ENCODE results near the gene P2RX7. TPM values are rescaled to one million over a fixed set of nuclear protein-coding genes. Genes with fewer than 3 reads are reported as not detected.
"Not testable (repeated sequence)": the region's sequence is repeated elsewhere in the genome, so short reads cannot be mapped to it uniquely, and the experiment has no call there.

Gene P2RX7
- total RNA-seq, 1 experiment from 2014 or later = 0.23 TPM

GRCh38 chr12:121205491-121205890 lies 72.8 kb downstream of the P2RX7 start:
- no TSS peak for BruUV-seq (replicated peaks)
- no peak for TF ChIP-seq SIN3A (IDR thresholded peaks at IDR 0.05; ENCODE audit: borderline replicate concordance, insufficient read depth, low read depth, low read length)
- TF ChIP-seq TCF7L2 (IDR thresholded peaks at IDR 0.05; ENCODE audit: low read depth, low read length) = no peak
- no peak for TF ChIP-seq CTCF (IDR thresholded peaks at IDR 0.05)
- no peak for TF ChIP-seq REST (IDR thresholded peaks at IDR 0.05; ENCODE audit: insufficient read depth in 1 of 2, low read depth in 2 of 2, low read length in 1 of 2)
- no peak for TF ChIP-seq POLR2AphosphoS5 (IDR thresholded peaks at IDR 0.05; ENCODE audit: low read depth, low read length)
- POLR2A ChIA-PET = interaction anchor here (0.7 kb wide), 1 partner anchor 11 kb away, joined by 3 read pairs; no protein-coding TSS in a partner anchor

GRCh38 chr12:121208571-121208970 lies 75.9 kb downstream of the P2RX7 start:
- CTCF ChIA-PET; H3K27me3 ChIP-seq (ENCODE audit: control insufficient read depth, insufficient read depth, low read length); BruUV-seq (replicated peaks); intact Hi-C loops (cut with micrococcal nuclease; ENCODE audit: unreplicated experiment); H3K4me3 ChIP-seq (ENCODE audit: low read depth in 2 of 2, low read length in 2 of 2); H3K27ac ChIP-seq (ENCODE audit: low read length); H3K9me3 ChIP-seq (ENCODE audit: control insufficient read depth, insufficient read depth, low read depth, low read length); H3K36me3 ChIP-seq (ENCODE audit: control insufficient read depth, insufficient read depth, low read length); in situ Hi-C loops (cut with HindIII; ENCODE audit: low pct_unique_long_range_greater_than_20kb, low sequenced_read_pairs); ATAC-seq; DNase-seq (ENCODE audit: low read depth, low spot score); POLR2A ChIA-PET; H3K4me1 ChIP-seq (ENCODE audit: control insufficient read depth, insufficient read depth, low read length): not testable (repeated sequence)

More at GRCh38 chr12:121205491-121205890, 72.8 kb downstream of the P2RX7 start:
- CTCF ChIA-PET = no interaction called here
- in situ Hi-C loops (cut with HindIII; ENCODE audit: low pct_unique_long_range_greater_than_20kb, low sequenced_read_pairs) = no loop called here
- H3K36me3 ChIP-seq (ENCODE audit: control insufficient read depth, insufficient read depth, low read length) = no peaks in the 10 kb centered on the region
- intact Hi-C loops (cut with micrococcal nuclease; ENCODE audit: unreplicated experiment) = no loop called here
- no peaks in the 10 kb centered on the region for H3K9me3 ChIP-seq (ENCODE audit: control insufficient read depth, insufficient read depth, low read depth, low read length)
- ATAC-seq = no peak
- no peak overlapping the region for H3K4me3 ChIP-seq (ENCODE audit: low read depth in 2 of 2, low read length in 2 of 2)
- DNase-seq (ENCODE audit: low read depth, low spot score) = no peak
- H3K27me3 ChIP-seq (ENCODE audit: control insufficient read depth, insufficient read depth, low read length) = no peaks in the 10 kb centered on the region; the same call in 1 of the 2 replicates
- no peak overlapping the region for H3K27ac ChIP-seq (ENCODE audit: low read length)
- no peaks in the 10 kb centered on the region for H3K4me1 ChIP-seq (ENCODE audit: control insufficient read depth, insufficient read depth, low read length)

GRCh38 chr12:121209221-121209620 lies 76.5 kb downstream of the P2RX7 start:
- TF ChIP-seq POLR2AphosphoS5 (IDR thresholded peaks at IDR 0.05; ENCODE audit: low read depth, low read length) = no peak
- TF ChIP-seq SIN3A (IDR thresholded peaks at IDR 0.05; ENCODE audit: borderline replicate concordance, insufficient read depth, low read depth, low read length) = no peak
- TF ChIP-seq REST (IDR thresholded peaks at IDR 0.05; ENCODE audit: insufficient read depth in 1 of 2, low read depth in 2 of 2, low read length in 1 of 2) = no peak
- TF ChIP-seq TCF7L2 (IDR thresholded peaks at IDR 0.05; ENCODE audit: low read depth, low read length) = no peak
- TF ChIP-seq CTCF (IDR thresholded peaks at IDR 0.05) = no peak
- CTCF ChIA-PET = no interaction called here
- Histone ChIP-seq H3K4me1 (ENCODE audit: control insufficient read depth, insufficient read depth, low read length) (no peaks in the 10 kb centered on the region), H3K9me3 (ENCODE audit: control insufficient read depth, insufficient read depth, low read depth, low read length) (no peaks in the 10 kb centered on the region), H3K4me3 (ENCODE audit: low read depth in 2 of 2, low read length in 2 of 2) (peak overlapping the region; percentile 66 to 73), H3K36me3 (ENCODE audit: control insufficient read depth, insufficient read depth, low read length) (no peaks in the 10 kb centered on the region), H3K27me3 (ENCODE audit: control insufficient read depth, insufficient read depth, low read length) (no peaks in the 10 kb centered on the region; the same call in 1 of the 2 replicates), H3K27ac (ENCODE audit: low read length) (no peak overlapping the region; the same call in none of the 2 replicates)
- intact Hi-C loops (cut with micrococcal nuclease; ENCODE audit: unreplicated experiment) = no loop called here
- POLR2A ChIA-PET = no interaction called here
- in situ Hi-C loops (cut with HindIII; ENCODE audit: low pct_unique_long_range_greater_than_20kb, low sequenced_read_pairs) = no loop called here
- no TSS peak for BruUV-seq (replicated peaks)
- DNase-seq (ENCODE audit: low read depth, low spot score) = no peak
- ATAC-seq = no peak

All from Panc1 (cell line).